Amniotic epithelial cell (primary cell): ENCODE data around the gene KRT16.
"Not testable (repeated sequence)": the region's sequence is repeated elsewhere in the genome, so short reads cannot be mapped to it uniquely, and the experiment has no call there.

Experiments
- DNase-seq: peaks from one replicate; pipeline ENCODE4 v3.0.0-alpha.2; 2010; ENCODE audit warnings: low read depth

The KRT16 gene

GRCh38 chr17:41627316-41628072, 14.9 kb upstream of the KRT16 start:
- DNase-seq = no peak

- not testable (repeated sequence) for DNase-seq
Measured at GRCh38 chr17:41626914-41627295, 14.3 kb upstream of the KRT16 start.

DNA sequence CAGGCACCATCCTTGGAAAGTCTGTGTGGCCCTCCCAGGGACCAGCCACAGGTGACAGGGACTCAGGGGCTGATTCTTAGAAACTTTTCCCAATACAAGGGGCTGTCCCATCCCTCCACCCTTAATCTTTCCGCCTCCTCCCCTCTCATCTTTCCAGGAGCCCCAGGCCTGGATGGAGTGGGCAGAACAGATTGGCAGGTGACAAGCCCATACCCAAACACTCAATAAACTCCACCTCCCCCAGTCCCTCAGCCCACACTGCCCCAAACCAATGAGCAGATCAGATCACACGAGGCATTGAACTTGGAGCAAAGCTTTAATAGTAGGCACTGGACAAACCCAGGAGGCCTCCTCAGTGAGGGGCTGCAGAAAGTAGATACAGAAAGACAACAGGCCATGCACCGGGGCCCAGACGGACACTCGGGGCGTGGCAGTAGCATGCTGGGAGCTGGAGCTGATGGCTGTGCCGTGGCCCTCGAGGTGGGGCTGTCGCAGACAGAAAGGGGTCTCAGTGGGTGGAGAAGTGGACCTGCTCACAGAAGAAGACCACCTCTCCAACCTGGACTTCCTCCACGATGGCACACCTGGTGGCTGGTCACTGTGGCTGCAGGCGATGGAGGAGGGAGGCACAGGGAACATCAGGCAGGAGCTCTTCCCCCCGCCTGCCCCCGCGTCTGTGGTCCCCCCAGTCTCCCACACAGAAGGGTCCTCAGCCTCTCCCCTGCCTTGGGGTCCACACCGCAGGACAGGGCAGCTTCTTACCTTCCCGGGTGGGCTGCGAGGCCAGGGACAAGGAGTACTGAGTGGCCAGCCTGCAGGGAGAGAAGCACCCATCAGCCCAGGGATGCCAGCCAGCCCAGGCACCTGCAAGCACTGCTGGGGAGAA, 13.7 kb upstream of the KRT16 start:
- DNase-seq = not testable (repeated sequence)

DNA sequence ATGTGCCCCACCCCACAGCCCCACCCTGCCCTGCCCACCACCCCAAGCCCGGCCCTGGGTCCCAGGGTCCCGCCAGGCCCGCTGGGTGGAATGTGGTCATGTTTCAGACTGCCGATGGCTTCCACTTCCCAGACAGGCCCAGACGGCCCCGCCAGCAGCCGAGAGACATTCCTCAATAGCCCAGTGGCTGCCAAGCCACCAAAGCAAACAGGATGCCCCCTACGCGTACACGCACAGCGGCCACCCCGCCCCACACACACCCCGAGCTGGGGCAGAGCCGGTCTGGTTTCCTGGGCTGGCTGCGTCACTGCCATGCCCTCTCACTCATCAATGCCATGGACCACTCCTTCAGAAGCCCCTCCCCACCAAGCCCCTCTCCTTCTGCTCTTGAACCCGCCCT, 13.0 kb upstream of the KRT16 start:
- no peak for DNase-seq

DNA sequence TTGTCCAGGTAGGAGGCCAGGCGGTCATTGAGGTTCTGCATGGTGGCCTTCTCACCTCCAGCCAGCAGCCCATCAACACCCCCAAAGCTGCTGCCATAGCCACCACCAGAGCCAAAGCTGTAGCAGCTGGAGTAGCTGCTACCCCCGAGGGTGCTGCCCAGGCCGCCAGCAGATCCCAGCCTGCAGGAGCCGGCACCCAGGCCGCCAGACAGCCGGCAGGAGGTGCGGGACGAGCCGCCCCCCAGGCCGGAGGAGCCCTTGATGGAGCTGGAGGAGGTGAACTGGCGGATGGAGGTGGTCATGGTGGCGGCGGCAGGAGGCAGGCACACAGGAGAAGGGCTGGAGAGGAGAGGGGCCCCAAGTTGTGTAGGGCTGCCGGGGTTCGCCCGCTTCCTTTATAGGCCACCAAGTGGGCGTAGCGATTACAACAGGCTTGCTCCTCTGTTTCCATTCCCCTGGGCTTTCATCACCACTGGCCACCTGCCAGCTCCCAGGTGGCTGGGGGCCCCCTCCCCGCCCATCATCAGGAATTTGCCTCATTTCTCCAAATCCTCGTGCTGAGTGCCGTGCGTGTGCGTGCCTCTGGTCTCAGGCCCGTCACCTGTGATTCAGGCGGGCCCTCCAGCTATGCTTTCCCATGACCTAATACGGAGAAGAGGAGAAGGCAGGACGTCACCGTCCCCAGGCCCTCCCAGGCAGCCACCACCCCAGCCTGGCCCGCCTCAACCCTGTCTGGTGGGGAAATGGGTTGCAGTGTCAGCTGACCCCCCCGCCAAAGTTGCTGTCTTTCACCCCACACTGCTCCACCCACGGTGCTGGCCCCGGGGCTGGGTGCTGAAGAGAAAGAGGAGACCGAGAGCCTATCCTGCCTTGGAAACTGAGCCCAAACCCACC, 11.9 kb upstream of the KRT16 start, which contains the start of gene KRT17:
Gene KRT17, minus strand, starts transcription at position 368 of the 894 bp plus-strand sequence. Its CDS starts 66 bp downstream, at position 302.
- DNase-seq = peak; percentile 24

DNA sequence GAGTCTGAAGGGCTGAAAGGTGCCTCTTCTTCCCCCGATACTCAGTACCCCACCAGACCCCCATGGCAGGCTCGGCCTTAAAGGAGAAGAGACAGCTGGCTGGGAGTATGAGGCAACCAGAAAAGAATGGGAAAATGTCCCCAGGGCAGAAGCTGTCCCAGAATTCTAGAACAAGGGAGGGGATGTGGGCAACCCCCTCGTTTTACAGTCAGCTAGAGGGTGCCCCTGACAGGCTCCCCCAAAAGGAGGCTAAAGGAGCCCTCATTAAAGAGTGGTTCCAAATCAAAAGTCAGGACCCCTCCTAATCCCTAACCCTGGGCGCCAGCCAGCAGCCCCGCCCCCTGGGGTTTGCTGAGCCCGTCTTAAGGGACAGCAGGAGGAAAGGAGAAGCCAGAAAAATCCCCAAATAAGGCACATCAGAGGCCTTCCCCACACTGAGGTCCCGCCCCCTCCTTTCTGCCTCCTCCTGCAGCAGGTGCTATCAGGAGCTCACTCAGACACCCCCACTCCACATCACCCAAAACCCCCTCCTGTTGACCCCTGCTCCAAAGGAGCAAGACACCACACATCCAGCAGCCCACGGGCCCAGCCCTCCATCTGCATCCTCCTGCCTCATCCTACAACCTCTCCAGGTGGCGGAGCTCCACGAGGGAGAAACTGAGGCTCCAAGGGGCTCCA, 10.8 kb upstream of the KRT16 start:
- DNase-seq = not testable (repeated sequence)

DNA sequence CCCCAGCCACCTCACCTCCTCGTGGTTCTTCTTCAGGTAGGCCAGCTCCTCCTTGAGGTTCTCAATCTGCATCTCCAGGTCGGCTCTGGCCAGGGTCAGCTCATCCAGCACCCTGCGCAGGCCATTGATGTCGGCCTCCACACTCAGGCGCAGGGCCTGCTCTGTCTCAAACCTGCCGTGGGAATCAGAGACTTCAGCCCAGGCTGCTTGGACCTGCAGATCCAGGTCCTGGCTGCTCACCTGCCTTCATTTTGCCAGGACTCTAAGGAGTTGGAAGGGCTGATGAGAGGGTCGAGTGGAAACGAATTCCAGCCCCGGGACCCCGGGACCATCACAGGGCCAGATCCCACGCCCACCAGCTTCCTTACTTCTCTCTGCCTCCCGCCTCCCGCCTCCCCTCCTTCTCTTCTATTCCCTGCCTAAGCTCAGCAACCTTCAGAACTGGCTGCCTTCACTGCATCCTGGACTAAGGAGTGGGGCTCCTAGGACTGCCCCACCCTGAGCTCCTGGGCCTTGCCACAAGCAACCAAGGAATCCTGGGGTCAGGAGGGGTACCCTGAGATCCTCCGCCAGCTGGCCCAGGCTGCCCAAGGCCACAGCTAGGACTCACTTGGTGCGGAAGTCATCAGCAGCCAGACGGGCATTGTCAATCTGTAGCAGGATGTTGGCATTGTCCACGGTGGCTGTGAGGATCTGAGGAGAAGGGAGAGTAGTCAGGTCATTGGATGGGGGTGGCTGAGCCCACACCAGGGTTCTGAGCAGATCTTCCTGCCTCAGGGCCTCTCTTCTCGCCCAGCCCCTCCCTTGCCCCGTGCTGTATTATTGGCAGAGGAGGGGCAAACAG, 10.0 kb upstream of the KRT16 start:
- DNase-seq = not testable (repeated sequence)

- no peak for DNase-seq
Measured at GRCh38 chr17:41621916-41622315, 9.3 kb upstream of the KRT16 start.

DNA sequence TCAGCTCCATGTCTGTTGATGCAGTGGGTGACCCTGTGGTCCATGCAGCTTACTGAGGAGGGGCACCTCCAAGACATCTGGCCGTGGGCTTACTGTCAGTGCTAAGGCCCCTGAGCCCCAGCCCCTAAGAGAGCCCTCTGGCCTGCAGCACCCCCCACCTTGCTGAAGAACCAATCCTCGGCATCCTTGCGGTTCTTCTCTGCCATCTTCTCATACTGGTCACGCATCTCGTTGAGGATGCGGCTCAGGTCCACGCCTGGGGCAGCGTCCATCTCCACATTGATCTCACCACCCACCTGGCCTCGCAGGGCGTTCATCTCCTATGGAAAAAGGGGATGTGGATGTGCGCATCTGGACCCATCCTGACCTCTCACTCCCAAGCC, 8.9 kb upstream of the KRT16 start:
- not testable (repeated sequence) for DNase-seq

GRCh38 chr17:41620583-41621434, 8.2 kb upstream of the KRT16 start:
- DNase-seq = peak; percentile 54

DNA sequence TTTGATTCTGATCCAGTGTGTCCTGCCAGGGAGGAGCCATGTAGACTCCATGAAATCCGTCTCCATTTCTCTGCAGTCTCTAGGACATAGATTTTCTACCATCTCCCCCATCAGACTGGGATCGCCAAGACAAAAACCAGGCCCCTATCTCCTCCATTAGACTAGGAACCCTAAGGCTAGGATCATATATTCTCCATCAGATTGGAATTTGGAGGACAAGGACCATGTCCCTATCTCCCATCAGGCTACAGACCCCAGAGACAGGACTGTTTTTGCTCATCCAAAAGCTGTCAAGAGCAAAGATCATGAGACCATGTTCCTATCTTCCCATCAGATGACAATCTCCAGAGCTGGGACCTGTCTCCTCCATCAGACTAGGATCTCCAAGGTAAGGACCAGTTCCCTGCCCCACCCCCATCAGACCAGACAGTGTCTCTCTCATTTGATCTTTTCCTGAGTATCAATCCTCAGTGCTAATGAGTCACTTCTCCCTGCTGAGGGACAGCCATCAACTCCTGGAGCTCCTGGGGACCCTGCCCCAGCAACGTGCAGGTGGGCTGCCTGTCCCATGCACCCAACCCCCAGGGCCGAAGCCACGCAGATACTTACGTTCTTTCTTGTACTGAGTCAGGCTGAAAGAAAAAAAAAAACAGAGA, 7.5 kb upstream of the KRT16 start:
- not testable (repeated sequence) for DNase-seq

DNA sequence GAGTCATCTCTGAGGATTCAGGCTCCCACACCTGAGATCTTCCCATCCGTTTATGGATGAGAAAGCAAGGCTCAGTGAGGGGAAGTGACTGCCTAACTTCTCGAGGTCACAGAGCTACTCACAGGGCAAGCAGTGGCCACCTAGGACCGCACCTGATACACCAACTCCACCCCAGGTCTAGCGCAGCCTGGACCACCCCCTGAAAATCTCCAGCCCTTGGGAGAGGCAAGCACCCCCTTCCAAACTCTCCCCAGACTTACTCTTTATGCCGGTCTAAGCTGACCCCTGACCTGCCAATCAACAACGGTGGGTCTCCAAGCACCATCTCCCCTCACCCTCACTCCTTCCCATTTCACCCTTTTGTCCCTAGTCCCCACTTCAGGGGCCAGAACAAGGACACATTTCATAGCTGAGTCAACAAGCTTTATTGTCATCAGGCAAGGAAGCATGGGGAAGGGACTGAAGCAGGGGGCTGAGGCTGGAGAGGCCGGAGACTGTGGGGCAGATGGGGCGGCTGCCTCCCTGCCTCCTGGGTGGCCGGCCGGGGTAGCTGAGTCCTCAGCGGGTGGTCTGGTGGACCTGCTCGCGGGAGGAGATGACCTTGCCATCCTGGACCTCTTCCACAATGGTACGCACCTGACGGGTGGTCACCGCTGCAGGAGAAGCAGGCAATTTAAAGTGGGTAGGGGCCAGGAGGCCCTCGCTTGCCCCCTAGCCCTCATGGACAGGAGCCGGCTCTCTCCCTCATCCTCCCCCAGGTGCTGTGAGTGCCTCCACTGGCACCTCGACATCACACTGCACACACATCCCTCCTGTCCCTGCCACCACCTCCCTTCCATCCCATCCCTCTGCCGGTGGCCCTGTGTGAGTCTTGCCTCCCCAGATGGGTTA, 6.7 kb upstream of the KRT16 start:
- DNase-seq = no peak

DNA sequence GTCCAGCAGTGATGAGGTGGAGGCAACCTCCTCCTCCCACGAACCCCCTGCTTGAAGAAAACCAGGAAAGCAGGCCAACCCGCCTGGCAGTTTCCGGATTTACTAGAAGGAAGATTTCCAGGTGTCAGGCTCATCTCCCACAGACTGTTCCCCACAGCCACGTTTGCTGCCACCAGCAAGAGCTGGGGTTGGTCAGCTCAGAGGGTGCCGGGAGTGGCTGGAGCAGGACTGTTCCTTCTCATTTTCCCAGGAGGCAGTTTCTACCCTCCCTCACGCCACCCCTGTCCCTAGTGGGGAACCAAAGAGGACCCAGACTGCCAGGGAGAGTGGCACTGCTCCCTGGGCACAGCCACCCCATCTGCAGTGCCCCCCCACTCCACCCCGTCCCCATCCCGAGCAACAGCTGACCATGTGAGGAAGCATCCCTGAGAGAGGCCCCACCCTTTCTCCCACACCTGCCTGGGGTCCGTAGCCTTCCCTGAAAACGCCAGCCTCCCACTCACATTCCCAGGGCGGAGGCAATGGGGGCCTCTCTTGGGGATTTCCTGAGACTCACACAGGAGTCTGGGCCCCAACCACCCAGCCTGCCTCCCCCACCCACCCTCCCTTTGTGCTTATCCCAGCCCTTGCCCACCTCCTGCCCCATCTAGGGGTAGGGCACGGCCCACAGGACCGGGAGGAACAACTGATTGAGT, 5.9 kb upstream of the KRT16 start:
- DNase-seq = peak; percentile 26

DNA sequence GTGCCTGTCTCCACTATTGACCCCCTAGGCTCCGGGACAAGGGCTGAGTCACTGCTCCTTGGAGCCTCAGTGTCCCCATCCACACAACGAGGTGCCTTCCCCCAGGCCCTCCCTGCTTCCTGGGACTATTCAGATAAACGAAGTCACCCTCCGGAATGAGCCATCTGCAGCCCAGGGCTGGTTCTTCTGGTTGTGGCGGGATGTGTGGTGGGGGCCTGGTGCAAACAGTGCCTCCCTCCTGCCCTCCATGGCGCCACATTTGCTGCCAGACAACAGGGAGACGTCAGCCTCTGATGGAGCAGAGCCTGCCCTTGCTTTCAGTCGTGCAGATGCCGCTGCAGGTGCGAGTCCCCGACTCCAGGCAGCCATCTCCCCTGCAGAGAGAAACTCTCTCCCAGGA, 5.1 kb upstream of the KRT16 start:
- no peak for DNase-seq

- DNase-seq = no peak
Measured at GRCh38 chr17:41617136-41617535, 4.6 kb upstream of the KRT16 start.

DNA sequence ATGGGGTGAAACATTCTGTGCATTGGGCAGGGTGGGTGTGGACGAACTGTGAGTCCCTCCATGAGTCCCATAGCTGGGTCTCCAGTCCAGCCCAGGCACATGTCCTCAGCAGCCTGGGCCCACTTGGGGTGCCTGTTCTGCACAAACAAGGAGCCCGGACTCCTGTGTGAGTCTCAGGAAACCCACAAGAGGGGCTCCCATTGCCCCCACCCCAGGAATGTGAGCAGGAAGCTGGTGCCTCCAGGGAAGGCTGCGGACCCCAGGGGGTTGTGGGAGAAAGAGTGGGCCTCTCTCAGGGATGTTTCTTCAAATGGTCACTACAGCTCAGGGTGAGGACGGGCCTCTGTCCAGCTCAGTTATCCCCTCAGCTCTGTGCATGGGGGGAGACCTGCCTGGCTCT, 3.9 kb upstream of the KRT16 start:
- not testable (repeated sequence) for DNase-seq

DNA sequence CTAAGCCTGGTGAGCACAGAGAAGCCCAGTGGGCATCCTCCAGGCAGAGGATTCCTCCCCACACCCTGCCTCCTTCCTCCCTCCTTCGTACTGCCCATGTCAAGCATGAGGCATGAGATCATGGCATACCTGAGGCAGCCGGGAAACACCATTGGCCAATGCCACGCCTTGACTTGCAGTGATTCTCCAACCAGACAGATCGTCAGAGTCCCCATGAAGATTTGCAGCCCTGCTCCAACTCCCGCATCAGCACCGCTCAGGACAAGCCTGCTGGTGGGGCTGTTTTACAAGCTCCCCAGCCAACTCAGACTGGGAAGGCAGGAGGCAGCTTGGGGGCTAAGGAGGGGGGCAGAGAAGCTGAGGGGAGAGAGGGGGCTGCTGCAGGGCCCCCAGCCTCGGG, 2.9 kb upstream of the KRT16 start:
- peak; percentile 25 for DNase-seq
